Endothelial cell of umbilical vein (primary cell): ENCODE results near the gene MB21D2.

ENCODE experiments used
- CTCF ChIP-seq, 2 donors: IDR thresholded peaks; 1 replicate in 1 of 2; 2 replicates in 1 of 2; pipeline ENCODE4 v1.5.1; 2011; ENCODE audit warnings: low read length in 2 of 2, mild to moderate bottlenecking in 2 of 2, moderate library complexity in 2 of 2, control low read depth in 1 of 2, inconsistent platforms in 1 of 2, low read depth in 1 of 2; ENCODE audit not compliant: insufficient read depth in 1 of 2; ENCODE audit errors: extremely low read depth in 1 of 2
- EZH2 ChIP-seq: IDR thresholded peaks from 2 replicates; pipeline ENCODE4 v1.6.1; 2012; ENCODE audit warnings: borderline replicate concordance, low read depth, mild to moderate bottlenecking, moderate library complexity, low read length, inconsistent platforms; ENCODE audit not compliant: severe bottlenecking
- JUN ChIP-seq: IDR thresholded peaks from 2 replicates; pipeline ENCODE4 v1.6.1; 2011; ENCODE audit warnings: borderline replicate concordance, low read depth; ENCODE audit not compliant: insufficient read length, insufficient read depth
- MAX ChIP-seq: IDR thresholded peaks from 2 replicates; pipeline ENCODE4 v1.6.1; 2011; ENCODE audit not compliant: insufficient read depth, insufficient read length
- MYC ChIP-seq: IDR thresholded peaks from one replicate; pipeline ENCODE4 v1.6.1; 2011; ENCODE audit warnings: mild to moderate bottlenecking, low read depth, low read length
- POLR2A ChIP-seq: IDR thresholded peaks from 2 replicates; pipeline ENCODE4 v1.6.1; 2012; ENCODE audit warnings: low read depth, mild to moderate bottlenecking, control low read depth, low read length
- POLR2AphosphoS5 ChIP-seq: IDR thresholded peaks from 2 replicates; pipeline ENCODE4 v1.6.1; 2012; ENCODE audit warnings: low read depth, mild to moderate bottlenecking, control low read depth, low read length, moderate library complexity; ENCODE audit not compliant: insufficient read depth

GRCh38 chr3:192844836-192845525 is 72.7 kb downstream of the MB21D2 start:
- no peak for TF ChIP-seq MAX
- TF ChIP-seq CTCF (IDR thresholded peaks at IDR 0.05; ENCODE audit: extremely low read depth in 1 of 2, insufficient read depth in 1 of 2, low read depth in 1 of 2, low read length in 2 of 2) = no peak
- TF ChIP-seq EZH2 = no peak
- TF ChIP-seq POLR2A = no peak
- no peak for TF ChIP-seq POLR2AphosphoS5
- no peak for TF ChIP-seq JUN
- TF ChIP-seq MYC = no peak
